ENCODE results near the gene FAM131B.
"Not testable (repeated sequence)": the region's sequence is repeated elsewhere in the genome, so short reads cannot be mapped to it uniquely, and the experiment has no call there.

FAM131B gene

GRCh38 chr7:143362131-143363015 lies at the start of gene FAM131B:
Gene FAM131B, minus strand, starts transcription at chr7:143362713. Its CDS starts 110 bp downstream, at chr7:143362603.
- no peak for DNase-seq

GRCh38 chr7:143411976-143412708 lies 49.6 kb upstream of the FAM131B start:
- no peak for DNase-seq

GRCh38 chr7:143410521-143411004 lies 48.0 kb upstream of the FAM131B start:
- no peak for DNase-seq

GRCh38 chr7:143408686-143409561 lies 46.4 kb upstream of the FAM131B start, which contains the start of gene EPHA1:
Gene EPHA1, minus strand, starts transcription at chr7:143408856. Its CDS starts 51 bp downstream, at chr7:143408805.
- no peak for DNase-seq

GRCh38 chr7:143408252-143408685 lies 45.8 kb upstream of the FAM131B start:
- no peak for DNase-seq

GRCh38 chr7:143407287-143408251 lies 45.1 kb upstream of the FAM131B start:
- no peak for DNase-seq

GRCh38 chr7:143406002-143406357 lies 43.5 kb upstream of the FAM131B start:
- DNase-seq = no peak

- DNase-seq = no peak
Measured at GRCh38 chr7:143405173-143406001, 42.9 kb upstream of the FAM131B start.

GRCh38 chr7:143402233-143402632 lies 39.7 kb upstream of the FAM131B start:
- DNase-seq = not testable (repeated sequence)

- no peak for DNase-seq
Measured at GRCh38 chr7:143401265-143401664, 38.8 kb upstream of the FAM131B start.

- DNase-seq = no peak
Measured at GRCh38 chr7:143399642-143400041, 37.1 kb upstream of the FAM131B start.

- DNase-seq = no peak
Measured at GRCh38 chr7:143399151-143399550, 36.6 kb upstream of the FAM131B start.

GRCh38 chr7:143398616-143399015 lies 36.1 kb upstream of the FAM131B start:
- no peak for DNase-seq

- no peak for DNase-seq
Measured at GRCh38 chr7:143397710-143398530, 35.4 kb upstream of the FAM131B start.

GRCh38 chr7:143396625-143397556 lies 34.4 kb upstream of the FAM131B start:
- no peak for DNase-seq

- no peak for DNase-seq
Measured at GRCh38 chr7:143396182-143396581, 33.7 kb upstream of the FAM131B start.

- DNase-seq = no peak
Measured at GRCh38 chr7:143395187-143396149, 33.0 kb upstream of the FAM131B start.
